Endometrial microvascular endothelial cells (primary cell): Measurements from ENCODE around the gene GPBP1L1. TPM values are rescaled to one million over a fixed set of nuclear protein-coding genes. Genes with fewer than 3 reads are reported as not detected.

ENCODE experiments used
- in situ Hi-C: cut with HindIII; loops from 2 replicates; pipeline ENCODE4 v1.10.0; 2017; ENCODE audit warnings: low sequenced_read_pairs, low pct_unique_long_range_greater_than_20kb; ENCODE audit errors: inconsistent ontology term
- total RNA-seq: library from RNA; depleted of rRNA; stranded (reverse); fragments of >200 nt; gene quantifications from one replicate; pipeline ENCODE4 v1.2.3, GENCODE V29; 2015; ENCODE audit errors: inconsistent ontology term

Gene GPBP1L1
- total RNA-seq, 1 donor from 2014 or later, result 54.6 TPM

DNA sequence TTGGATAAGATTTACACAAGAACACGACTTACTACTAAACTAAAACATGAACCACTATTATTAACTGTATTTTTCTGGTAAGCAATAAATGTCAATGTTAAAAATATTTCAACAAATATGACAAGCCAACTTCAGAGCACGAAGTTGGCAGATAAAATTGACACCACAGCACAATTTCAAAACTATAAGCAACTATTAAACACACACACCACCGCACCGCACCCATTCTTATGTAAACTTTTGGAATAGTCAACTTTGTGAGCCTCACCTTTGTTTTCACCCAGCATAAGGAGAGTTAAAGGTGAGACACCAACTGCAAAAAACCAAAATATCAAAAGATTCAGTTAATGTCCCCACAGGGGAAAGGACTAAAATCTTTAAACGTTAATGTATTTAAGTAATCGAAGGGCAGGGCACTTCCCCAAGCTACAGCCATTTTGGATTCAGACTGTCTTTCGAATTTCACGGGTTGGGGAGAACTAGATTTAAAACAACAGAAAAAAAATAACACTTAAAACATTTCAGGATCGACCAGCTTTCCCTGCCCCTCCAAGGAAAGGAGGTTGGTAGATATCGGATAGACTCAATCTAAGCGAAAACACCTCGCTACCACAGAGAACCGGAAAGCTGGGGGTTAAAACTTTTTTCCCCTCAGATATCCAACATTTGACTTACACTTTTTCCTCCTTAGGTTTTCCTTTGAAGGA is 872 bp downstream of the GPBP1L1 start:
- in situ Hi-C loops, result loop anchor here (25.0 kb wide), 1 partner anchor 127 kb away; the partner anchor contains the start of gene MAST2

DNA sequence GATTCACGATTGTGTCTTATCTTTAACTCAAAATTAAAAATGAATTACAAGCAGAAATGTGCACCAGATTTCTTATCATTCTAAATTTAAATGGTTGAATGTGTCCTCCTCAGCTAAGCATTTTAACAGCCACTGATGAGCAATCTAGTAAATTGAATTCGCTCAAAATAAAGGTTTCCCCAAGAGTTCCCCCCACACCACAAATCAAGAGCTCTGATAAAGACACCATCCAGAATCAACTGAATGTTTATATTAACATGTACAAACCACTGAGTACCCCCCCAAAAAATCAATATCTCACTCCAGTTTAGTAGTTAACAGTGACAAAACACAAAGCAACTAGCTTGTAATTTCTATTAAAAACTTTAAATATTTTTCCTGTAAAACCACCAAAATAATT is 1.9 kb downstream of the GPBP1L1 start:
- in situ Hi-C loops, result loop anchor here (25.0 kb wide), 1 partner anchor 128 kb away; the partner anchor contains the start of gene MAST2

DNA sequence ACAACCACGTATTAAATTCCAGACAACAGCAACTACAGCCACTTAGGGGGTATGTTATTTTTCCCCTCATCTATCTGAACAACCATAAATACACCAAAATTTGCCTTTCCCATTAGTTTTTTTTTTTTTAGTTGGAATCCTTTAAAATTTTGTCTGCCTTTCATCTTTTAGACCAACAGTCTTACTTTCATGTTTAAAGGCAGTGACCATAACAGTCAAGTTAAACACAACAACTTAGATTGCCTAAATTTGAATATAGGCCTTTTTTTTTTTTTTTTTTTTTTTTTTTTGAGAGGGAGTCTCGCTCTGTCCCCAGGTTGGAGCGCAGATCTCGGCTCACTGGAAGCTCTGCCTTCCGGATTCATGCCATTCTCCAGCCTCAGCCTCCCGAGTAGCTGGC is 3.4 kb downstream of the GPBP1L1 start:
- in situ Hi-C loops, result loop anchor here (25.0 kb wide), 1 partner anchor 129 kb away; the partner anchor contains the start of gene MAST2

DNA sequence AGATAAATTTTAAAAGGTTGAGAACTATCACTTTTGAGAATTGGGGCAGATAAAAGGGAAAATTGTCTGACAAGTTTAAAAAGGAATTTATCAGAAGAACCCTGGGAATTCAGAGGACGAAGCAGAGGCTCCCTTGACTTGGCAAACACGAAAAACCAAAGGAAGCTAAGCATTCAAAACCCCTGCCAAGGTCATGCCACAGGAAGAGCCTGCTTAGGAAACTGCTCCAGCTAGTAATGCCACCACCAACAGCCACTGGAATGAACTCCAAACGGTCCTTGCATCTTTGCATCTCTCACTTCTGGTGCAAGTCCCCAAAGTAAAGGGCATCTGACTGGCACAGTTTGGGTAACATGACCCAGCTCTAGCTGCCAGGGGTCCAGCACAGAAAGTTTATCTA is 7.2 kb downstream of the GPBP1L1 start:
- in situ Hi-C loops, result loop anchor here (25.0 kb wide), 1 partner anchor 133 kb away; the partner anchor contains the start of gene MAST2

DNA sequence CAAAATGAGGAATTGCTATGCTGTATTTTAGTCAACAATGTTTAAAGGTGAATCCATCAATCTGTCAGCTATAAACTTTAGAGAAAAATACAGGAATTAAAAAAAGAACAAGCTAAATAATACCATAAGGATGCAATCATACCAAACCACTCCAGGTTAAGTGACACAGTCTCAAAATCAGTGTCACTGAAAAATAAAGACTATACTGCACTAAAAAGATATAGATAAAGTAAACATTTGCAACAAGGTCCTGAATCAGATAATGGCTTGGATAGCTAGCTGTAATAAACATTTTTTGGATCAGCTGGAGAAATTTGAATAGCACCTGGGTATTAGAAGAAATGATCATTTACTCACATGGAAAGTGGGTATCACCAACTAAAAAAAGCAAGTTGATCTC is 7.8 kb downstream of the GPBP1L1 start:
- in situ Hi-C loops, result loop anchor here (25.0 kb wide), 1 partner anchor 134 kb away; the partner anchor contains the start of gene MAST2

DNA sequence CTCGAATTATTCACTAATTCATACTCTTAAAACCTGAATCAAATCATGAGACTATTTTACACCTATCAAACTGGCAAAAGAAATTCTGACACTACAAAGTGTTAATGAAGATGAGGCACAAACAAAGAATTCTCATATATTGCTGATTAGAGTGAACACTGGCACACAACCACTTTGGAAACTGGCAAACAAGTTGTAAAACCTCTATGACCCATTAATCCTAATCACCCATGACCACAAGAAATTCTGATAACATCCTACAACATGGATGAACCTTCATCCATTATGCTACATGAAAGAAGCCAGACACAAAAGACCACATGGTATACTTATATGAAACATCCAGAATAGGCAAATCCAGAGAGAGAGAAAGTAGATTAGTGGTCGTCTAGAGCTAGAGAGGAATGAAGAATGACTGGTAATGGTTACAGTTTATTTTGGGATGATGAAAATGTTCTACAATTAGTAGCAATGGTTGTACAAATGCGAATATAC is 8.5 kb downstream of the GPBP1L1 start:
- in situ Hi-C loops, result loop anchor here (25.0 kb wide), 1 partner anchor 135 kb away; the partner anchor contains the start of gene MAST2

DNA sequence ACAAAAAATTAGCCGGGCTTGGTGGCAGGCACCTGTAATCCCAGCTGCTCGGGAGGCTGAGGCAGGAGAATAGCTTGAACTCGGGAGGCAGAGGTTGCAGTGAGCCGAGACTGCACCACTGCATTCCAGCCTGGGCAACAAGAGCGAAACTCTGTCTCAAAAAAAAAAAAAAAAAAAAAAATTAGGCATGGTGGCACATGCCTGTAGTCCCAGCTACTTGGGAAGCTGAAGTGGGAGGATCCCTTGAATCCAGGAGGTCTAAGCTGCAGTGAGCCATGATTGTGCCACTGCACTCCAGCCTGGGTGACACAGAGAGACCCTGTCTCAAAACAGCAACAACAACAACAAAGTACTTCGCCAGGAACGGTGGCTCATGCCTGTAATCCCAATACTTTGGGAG is 9.8 kb downstream of the GPBP1L1 start:
- in situ Hi-C loops, result loop anchor here (25.0 kb wide), 1 partner anchor 136 kb away; the partner anchor contains the start of gene MAST2

DNA sequence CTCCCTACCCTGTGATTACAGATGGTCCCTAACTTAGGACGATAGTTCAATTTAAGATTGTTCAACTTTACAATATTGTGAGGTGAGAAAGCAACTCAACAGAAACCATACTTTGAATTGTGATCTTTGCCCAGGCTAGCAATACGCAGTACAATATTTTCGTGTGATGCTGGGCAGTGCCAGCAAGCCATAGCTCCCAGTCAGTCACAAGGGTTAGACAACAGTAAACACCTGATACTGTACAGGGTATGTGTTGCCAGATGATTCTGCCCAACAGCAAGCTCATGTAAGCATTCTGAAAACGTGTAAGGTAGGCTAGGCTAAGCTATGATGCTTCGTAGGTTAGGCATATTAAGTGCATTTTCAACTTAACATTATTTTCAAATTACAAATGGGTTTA is 11.9 kb downstream of the GPBP1L1 start:
- in situ Hi-C loops, result no loop called here

DNA sequence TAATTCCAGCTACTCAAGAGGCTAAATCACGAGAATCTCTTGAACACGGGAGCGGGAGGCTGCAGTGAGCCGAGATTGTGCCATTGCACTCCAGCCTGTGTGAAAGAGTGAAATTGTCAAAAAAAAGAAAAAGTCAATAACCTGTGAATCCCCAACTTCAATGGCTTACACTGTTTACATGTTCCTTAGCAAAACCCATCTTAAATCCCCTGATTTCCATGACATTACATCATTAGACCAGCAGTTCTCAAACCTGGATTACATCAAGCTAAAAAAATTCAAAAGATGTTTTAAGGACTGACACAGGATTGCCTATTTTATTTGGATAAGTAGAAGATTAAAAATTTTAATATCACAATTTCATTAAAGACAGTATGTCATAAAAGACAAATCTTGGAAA is 12.4 kb downstream of the GPBP1L1 start:
- in situ Hi-C loops, result no loop called here

DNA sequence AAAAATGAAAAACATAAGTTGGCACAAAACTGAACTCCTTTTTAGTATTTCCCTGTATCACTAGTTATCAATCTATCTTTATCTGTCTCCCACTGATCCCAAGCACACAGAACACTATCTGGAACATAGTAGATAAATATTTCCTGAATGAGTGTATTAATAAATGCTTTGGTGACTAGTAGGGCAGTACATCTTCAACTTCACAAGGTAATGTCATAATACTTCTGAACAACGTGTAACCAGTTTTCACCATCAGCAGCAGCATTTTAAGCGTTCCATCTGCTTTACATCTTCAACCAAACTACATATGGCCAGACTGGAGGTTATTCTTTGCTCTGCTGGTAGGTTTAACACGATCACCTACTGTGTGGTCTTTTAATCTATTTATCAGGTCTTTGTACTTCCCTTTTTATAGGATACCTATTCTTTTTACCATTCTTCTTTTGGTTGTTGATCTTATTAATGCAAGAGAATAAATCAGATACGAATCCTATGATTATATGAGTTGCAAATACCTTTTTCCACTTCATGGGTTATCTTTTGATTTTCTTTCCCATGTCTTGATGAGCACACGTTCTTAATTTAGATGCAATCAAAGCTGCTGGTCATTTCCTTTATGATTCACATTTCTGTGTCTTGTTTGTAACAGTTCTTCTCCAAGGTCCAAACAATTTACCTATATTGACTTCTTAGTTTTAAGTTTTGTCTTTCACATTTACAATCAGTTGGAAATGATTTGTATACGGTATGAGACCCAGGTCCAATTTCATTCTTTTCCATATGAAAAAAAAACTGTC is 16.3 kb downstream of the GPBP1L1 start:
- in situ Hi-C loops, result no loop called here

DNA sequence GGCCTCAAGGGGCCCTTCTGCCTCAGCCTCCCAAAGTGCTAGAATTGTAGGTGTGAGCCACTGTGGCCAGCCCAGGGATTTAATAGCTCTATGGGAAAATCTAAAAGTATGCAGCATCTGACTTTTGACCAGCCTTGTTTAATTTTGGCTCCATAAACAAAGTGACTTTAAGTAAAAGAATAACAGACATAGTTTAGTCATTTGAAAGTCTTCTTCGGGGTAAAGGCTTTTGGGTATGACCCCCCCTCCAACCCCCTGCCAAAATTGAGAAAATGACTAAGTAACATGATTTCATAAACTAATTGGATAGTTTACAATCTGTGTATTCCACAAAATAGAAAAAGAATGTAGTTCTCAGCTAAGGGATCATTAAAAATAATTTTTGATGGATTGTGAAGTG is 17.0 kb downstream of the GPBP1L1 start:
- in situ Hi-C loops, result no loop called here

DNA sequence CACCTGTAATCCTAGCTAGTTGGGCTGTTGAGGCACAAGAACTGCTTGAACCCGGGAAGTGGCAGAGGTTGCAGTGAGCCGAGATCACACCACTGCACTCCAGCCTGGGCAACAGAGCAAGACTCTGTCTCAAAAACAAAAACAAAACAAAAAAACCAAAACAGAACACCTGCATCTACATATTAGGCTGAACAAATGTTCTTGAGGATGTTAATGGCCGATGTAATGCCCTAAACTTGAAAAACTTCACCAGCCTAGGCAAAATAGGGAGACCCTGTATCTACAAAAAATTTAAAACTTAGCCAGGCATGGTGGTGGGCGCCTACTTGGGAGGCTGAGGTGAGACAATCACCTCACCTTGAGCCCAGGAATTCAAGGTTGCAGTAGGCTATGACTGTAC is 17.8 kb downstream of the GPBP1L1 start:
- in situ Hi-C loops, result no loop called here

DNA sequence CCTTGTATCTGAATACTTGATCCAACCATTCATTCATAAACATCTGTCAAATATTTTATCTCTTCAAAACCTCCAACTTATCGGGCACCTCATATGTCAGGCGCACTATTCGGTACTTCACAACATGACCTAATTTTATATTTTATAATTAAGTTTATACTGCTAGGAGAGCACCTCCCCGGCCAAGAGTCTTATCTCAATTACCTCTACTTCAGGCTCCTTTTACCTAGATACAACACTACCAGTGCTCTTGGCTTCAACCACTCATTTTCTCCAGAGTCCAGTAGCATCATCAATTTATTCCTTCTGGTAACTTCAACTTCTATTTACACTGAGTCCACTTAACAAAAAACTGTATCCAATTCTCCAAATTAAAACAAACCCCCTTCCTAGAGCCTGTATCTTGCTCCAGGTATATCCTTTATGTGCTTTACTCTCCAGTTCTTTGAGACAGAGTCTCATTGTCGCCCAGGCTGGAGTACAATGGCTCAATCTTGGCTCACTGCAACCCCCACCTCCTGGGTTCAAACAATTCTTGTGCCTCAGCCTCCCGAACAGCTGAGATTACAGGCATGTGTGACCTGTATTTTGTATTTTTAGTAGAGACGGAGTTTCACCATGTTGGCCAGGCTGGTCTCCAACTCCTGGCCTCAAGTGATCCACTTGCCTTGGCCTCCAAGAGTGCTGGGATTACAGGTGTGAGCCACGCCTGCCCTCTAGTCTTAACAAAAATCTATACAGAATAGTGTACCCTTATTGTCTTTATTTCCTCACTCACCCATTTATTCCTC is 18.8 kb downstream of the GPBP1L1 start:
- in situ Hi-C loops, result no loop called here

DNA sequence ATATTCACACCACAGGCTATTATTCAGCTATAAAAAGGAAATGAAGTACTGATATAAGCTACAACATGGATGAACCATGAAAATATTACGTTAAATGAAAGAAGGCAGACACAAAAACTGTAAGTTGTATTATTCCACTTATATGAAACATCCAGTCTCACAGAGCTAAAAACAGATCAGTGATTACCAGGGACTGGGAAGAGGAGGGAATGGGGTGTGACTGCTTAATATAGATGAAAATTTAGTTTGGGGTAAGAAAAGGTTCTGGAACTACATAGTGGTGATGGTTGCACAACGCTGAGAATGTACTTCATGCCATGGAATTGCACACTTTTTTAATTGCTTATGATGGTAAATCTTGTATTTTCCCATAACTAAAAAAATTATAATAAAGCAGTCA is 19.5 kb downstream of the GPBP1L1 start:
- in situ Hi-C loops, result no loop called here

DNA sequence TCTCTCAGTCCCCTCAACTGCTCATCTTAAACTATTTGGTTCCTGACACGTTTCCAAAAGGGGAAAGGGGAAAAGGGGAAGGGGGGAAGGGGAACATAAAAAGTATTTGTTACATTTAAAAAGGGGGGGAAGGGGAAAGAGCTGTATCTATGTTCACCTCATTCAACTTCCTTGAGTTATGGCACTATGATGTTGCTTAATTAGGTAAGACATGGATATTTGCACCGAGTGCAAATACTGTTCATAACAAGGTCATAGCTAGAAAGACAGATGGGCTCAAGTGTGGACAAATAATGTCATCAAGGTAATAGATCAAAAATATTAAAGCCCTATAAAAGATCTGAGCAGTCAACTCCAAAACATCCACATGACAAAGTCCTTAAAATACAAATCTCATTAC is 26.0 kb downstream of the GPBP1L1 start:
- in situ Hi-C loops, result no loop called here

DNA sequence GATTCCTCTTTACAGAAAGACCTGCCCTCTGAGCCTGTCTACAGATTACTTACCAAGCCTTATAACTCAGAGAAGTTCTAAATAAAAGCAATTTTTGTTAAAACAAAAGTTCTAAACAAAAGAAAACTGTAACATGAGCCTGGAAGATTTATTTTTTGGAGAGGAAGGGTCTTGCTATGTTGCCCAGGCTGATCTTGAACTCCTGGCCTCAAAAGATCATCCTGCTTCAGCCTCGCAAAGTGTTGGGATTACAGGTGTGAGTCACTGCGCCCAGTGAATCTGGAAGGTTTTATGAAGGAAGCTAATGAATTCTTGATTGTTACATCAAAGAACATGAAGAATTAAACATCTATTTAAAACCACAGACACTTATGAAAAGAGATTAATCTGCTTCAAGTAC is 27.1 kb downstream of the GPBP1L1 start:
- in situ Hi-C loops, result no loop called here

DNA sequence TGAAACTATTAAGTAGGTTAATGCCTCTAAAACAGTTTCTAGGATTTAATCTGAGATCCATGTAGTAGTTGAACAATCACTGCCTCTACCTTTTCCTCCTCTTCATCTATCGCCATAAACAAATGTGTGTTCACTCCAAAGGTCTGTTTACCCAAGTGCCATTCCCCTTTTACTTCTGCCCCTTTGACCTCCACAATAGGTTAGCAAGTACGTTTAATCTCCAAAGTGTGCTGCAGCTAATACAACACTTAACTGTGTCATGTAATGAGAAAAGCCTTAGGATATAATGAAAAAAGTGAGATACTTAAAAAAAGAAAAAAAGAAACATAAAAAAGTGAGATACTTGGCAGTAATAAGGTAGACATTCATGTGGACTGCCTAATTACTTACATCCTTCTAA is 28.2 kb downstream of the GPBP1L1 start:
- in situ Hi-C loops, result no loop called here

DNA sequence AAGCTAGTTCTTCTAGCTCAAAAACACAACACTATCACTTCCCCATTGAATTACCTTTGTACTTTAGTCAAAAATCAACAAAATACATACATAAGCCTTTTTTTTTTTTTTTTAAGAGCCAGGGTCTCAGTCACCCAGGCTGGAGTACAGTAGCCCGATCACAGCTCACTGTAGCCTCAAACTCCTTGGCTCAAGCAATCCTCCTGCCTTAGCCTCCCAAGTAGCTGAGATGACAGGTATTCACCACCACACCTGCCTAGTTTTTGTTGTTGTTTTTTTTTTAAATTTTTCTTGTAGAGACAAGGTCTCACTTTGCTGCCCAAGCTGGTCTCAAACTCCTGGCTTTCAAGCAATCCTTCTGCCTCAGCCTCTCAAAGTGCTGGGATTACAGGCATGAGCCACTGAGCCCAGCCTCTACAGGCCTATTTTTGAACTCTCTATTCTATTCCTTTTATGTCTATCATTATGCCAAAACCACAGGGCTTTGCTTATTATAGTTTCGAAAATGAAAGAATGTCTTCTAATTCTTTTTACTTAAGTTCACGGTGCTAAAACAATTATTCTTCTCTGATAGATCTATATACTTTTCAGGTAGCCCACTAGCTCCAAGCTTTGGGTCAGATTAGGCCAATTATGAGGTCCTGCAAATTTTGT is 29.6 kb downstream of the GPBP1L1 start:
- in situ Hi-C loops, result no loop called here
